AG04449 (cell line): ENCODE data around the gene CACNA2D3.

Experiments used
- CTCF ChIA-PET: fragments of 350-600 bp; formaldehyde crosslinking; extraction: SDS; loops from one replicate; lab custom pipeline; 2021; ENCODE audit warnings: antibody characterized with exemption; lab: Yijun Ruan, JAX
- POLR2A ChIA-PET: fragments of 400-600, 350-600 bp; formaldehyde crosslinking; extraction: SDS; loops from one replicate; lab custom pipeline; 2020; ENCODE audit warnings: antibody characterized with exemption, inconsistent platforms; lab: Yijun Ruan, JAX
- DNase-seq: peaks from one replicate; pipeline ENCODE4 v3.0.0-alpha.2; 2010; ENCODE audit warnings: low read depth, low spot score
- H3K4me3 ChIP-seq: 2 replicates; pipeline ENCODE4 v1.5.1; 2011; ENCODE audit warnings: low read depth, mild to moderate bottlenecking, control low read depth, low read length
- TF ChIP-seq, protein P1 (sequence below): IDR thresholded peaks from one replicate; pipeline ENCODE4 v1.5.1; 2011; ENCODE audit warnings: mild to moderate bottlenecking, moderate library complexity, low read length, control low read depth, inconsistent platforms; ENCODE audit not compliant: insufficient read depth; ENCODE audit errors: missing control alignments

The CACNA2D3 gene

DNA sequence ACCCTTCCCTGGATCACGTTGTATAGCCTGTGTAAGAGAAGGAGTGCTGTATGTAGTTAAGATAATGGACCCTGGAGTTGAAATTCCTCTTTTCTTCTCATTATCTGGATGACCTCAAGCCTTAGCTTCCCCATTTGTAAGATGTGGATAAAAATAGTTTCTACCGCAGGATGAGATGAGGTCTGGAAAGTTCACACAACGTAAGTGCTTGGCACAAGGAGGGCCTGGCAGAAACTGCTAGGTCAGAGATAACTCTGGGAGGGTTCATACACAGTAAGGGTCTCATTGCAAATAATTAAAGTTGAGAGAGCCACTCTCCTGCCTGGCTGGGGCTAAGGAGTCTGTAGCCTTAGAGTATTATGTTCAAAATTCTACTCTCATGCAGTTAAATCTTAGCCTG is 591.1 kb downstream of the CACNA2D3 start:
- TF ChIP-seq, protein P1, sequence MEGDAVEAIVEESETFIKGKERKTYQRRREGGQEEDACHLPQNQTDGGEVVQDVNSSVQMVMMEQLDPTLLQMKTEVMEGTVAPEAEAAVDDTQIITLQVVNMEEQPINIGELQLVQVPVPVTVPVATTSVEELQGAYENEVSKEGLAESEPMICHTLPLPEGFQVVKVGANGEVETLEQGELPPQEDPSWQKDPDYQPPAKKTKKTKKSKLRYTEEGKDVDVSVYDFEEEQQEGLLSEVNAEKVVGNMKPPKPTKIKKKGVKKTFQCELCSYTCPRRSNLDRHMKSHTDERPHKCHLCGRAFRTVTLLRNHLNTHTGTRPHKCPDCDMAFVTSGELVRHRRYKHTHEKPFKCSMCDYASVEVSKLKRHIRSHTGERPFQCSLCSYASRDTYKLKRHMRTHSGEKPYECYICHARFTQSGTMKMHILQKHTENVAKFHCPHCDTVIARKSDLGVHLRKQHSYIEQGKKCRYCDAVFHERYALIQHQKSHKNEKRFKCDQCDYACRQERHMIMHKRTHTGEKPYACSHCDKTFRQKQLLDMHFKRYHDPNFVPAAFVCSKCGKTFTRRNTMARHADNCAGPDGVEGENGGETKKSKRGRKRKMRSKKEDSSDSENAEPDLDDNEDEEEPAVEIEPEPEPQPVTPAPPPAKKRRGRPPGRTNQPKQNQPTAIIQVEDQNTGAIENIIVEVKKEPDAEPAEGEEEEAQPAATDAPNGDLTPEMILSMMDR: no peak
- DNase-seq: no peak
- CTCF ChIA-PET: no interaction called here
- no peak overlapping the region for H3K4me3 ChIP-seq
- POLR2A ChIA-PET: no interaction called here

DNA sequence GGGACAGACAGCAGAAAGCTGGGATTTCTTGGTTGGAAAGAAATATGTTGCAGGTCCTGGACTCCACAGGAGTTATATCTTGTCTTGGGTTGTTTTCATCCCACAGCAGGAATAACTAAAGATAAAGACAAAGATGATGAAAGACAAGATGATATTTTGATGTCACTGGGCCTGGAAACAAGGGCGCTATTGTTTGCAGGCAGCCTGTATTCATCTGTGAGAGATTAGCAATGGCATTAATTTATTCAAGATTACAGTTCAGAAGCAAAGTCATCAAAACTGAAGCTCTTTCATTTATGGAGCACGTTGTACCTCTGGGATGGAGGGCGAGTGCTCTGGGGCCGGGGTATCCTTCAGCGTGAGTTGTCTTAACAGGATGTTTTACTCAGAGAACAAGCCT is 591.7 kb downstream of the CACNA2D3 start:
- ChIA-PET CTCF (no interaction called here), POLR2A (no interaction called here)
- H3K4me3 ChIP-seq: no peak overlapping the region
- DNase-seq: no peak
- TF ChIP-seq, protein P1: no peak

DNA sequence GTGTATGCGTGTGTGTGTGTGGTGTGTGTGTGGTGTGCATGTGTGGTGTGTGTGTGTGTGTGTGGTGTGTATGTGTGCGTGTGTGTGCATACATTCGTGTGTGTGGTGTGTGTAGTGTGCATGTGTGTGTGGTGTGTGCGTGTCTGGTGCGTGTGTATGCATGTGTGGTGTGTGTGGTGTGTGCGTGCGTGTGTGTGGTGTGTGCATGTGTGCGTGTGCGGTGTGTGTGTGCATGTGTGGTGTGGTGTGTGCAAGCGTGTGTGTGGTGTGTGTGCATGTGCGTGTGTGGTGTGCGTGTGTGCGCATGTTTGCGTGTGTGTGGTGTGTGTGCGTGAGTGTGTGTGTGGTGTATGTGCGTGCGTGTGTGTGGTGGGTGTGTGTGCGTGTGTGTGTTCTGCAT is 595.2 kb downstream of the CACNA2D3 start:
- POLR2A ChIA-PET: interaction anchor here (0.6 kb wide), 1 partner anchor 40 kb away, joined by 3 read pairs; no protein-coding TSS in a partner anchor
- TF ChIP-seq, protein P1: no peak
- DNase-seq: no peak
- CTCF ChIA-PET: no interaction called here
- H3K4me3 ChIP-seq: no peak overlapping the region

DNA sequence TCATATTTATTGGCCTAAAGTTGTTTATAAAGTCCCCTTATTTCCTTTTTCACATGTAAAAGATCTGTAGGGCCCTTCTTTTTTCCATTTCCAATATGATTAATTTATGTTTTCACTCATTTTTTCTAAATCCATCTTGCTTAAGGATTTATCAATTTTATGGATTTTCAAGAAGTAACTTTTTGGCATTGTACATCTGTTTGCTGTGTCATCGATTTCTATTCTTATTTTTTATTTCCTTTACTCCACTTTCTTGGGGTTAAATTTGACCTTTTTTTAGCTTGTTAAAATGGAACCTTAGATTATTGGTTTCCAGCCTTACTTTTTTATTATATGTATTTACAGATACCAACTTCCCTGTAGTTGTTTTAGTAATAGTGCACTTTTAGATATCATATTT is 597.6 kb downstream of the CACNA2D3 start:
- POLR2A ChIA-PET: no interaction called here
- no peak overlapping the region for H3K4me3 ChIP-seq
- CTCF ChIA-PET: no interaction called here
- DNase-seq: no peak
- TF ChIP-seq, protein P1: no peak

DNA sequence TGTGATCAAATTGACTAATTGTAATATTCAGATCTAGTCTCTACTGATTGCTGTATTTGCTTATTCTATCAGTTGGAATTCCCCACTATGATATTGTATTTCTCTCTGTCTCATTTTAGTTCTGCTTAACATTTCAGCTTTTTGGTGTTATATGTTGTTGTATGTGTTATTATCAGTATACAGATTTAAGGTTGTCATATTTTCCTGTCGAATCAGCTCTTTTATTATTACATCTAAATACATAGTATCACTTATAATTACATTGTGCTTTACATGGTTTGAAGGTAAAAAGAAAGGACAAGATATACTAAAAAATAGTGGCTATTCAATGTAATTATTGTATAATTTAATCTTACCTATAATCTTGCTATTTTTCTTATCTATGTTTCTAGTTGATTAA is 598.3 kb downstream of the CACNA2D3 start:
- ChIA-PET CTCF (no interaction called here), POLR2A (no interaction called here)
- TF ChIP-seq, protein P1: no peak
- no peak for DNase-seq
- no peak overlapping the region for H3K4me3 ChIP-seq

DNA sequence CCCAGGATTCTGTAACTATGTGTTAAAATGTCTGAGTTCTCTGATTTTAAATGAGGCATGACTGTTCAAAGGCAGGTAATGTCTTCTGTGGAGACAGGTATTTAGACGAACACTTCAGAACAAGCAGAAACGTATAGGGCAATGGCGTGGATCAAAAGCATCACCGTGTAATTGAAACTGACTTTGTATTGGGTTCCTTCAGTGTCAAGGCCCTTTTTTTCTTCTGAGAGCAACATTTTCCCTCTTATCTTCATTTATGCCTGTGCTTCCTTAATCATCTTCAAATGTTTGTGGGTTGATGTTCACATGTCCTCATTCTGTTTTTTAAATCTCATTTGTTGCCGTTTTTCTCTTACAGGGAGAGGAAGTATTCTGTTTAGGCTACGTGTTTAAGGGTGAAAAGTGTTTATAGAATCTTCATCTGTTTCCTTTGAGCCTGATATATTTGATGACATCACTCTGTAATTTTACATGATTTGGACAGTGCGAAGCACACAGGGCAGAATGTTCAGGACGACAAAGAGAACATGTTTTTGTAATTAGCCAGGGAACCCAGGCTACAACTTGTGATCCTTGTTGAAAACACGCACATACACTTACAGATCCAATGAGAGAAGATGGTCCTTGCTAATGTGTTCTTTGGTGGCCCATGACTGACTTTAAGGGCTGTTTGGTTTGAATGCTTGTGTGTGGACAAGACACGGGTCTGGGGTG is 609.5 kb downstream of the CACNA2D3 start:
- H3K4me3 ChIP-seq: no peak overlapping the region
- ChIA-PET CTCF (no interaction called here), POLR2A (no interaction called here)
- DNase-seq: no peak
- TF ChIP-seq, protein P1: no peak
